Measurements from ENCODE around the gene HNMT. TPM values are rescaled to one million over a fixed set of nuclear protein-coding genes. Genes with fewer than 3 reads are reported as not detected.
"Not testable (repeated sequence)": the region's sequence is repeated elsewhere in the genome, so short reads cannot be mapped to it uniquely, and the experiment has no call there.

The HNMT gene
- total and polyA plus RNA-seq, 2 donors (not counting 1 experiment from before 2014, with no cell fraction given): 0.24 TPM; not detected in 1

DNA sequence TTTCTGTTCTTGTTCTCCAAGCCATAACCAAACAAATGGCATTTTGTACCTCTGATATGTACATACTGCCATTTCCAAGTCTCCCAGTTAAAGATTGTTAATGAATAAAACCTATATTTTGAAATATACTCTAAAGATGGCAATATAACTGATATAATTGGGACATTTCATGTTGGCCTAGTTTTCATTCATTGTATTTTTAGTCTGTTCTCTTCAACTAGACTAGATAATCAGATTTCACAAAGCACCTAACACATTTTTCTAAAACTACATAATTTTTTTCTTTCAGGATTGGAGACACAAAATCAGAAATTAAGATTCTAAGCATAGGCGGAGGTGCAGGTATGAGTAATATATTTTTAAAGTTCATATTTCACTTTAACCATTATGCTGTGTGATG lies 5.6 kb downstream of the HNMT start:
- CTCF ChIA-PET: no interaction called here
- no peak overlapping the region for H3K4me3 Mint-ChIP-seq
- H3K9ac ChIP-seq (ENCODE audit: low read length): no peak overlapping the region
- no peaks in the 10 kb centered on the region for H3K9me3 Mint-ChIP-seq (ENCODE audit: insufficient read depth)
- TF ChIP-seq, protein P1, sequence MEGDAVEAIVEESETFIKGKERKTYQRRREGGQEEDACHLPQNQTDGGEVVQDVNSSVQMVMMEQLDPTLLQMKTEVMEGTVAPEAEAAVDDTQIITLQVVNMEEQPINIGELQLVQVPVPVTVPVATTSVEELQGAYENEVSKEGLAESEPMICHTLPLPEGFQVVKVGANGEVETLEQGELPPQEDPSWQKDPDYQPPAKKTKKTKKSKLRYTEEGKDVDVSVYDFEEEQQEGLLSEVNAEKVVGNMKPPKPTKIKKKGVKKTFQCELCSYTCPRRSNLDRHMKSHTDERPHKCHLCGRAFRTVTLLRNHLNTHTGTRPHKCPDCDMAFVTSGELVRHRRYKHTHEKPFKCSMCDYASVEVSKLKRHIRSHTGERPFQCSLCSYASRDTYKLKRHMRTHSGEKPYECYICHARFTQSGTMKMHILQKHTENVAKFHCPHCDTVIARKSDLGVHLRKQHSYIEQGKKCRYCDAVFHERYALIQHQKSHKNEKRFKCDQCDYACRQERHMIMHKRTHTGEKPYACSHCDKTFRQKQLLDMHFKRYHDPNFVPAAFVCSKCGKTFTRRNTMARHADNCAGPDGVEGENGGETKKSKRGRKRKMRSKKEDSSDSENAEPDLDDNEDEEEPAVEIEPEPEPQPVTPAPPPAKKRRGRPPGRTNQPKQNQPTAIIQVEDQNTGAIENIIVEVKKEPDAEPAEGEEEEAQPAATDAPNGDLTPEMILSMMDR (IDR thresholded peaks at IDR 0.05): no peak
- TF ChIP-seq EZH2 (IDR thresholded peaks at IDR 0.05; ENCODE audit: borderline replicate concordance, insufficient read depth, low read depth, low read length, poor library complexity, severe bottlenecking): no peak
- intact Hi-C loops (cut with micrococcal nuclease): no loop called here
- H3K79me2 ChIP-seq (ENCODE audit: control insufficient read depth, insufficient read depth, low read length): no peaks in the 10 kb centered on the region
- H3K27me3 Mint-ChIP-seq: no peaks in the 10 kb centered on the region
- no peaks in the 10 kb centered on the region for H3K9me3 ChIP-seq (ENCODE audit: control extremely low read depth in 1 of 3, control insufficient read depth in 2 of 3, insufficient read depth in 1 of 3, low read length in 2 of 3)
- ATAC-seq (ENCODE audit: low read depth): no peak
- DNase-seq: no peak
- no peak overlapping the region for H3K4me3 ChIP-seq (ENCODE audit: control extremely low read depth in 1 of 5, extremely low read depth in 1 of 5, insufficient read depth in 1 of 5, low read depth in 2 of 5, low read length in 4 of 5)
- H3K4me1 ChIP-seq (ENCODE audit: control insufficient read depth in 2 of 2, insufficient read depth in 2 of 2, low read length in 2 of 2): no peaks in the 10 kb centered on the region
- H4K20me1 ChIP-seq (ENCODE audit: control insufficient read depth, insufficient read depth, low read length, poor library complexity, severe bottlenecking): no peaks in the 10 kb centered on the region
- no peak overlapping the region for H3K4me2 ChIP-seq (replicated peaks; ENCODE audit: low read depth, low read length, poor library complexity, severe bottlenecking)
- WGBS (ENCODE audit: insufficient coverage): no CpG with 5 or more reads among the region's 1 CpG
- POLR2A ChIA-PET: no interaction called here
- no peak overlapping the region for H3K27ac ChIP-seq (ENCODE audit: low read length in 2 of 2)
- no peak overlapping the region for H3K27ac Mint-ChIP-seq
- H3K27me3 ChIP-seq (replicated peaks in 1 of 4; ENCODE audit: control extremely low read depth in 1 of 4, control insufficient read depth in 3 of 4, insufficient read depth in 4 of 4, low read length in 3 of 4): no peaks in the 10 kb centered on the region
- H2AFZ ChIP-seq (ENCODE audit: insufficient read depth, low read depth, low read length, poor library complexity, severe bottlenecking): no peak overlapping the region
- H3K36me3 ChIP-seq (replicated peaks in 1 of 2; ENCODE audit: control extremely low read depth in 1 of 2, control insufficient read depth in 1 of 2, extremely low read depth in 1 of 2, insufficient read depth in 2 of 2, low read length in 1 of 2): no peaks in the 10 kb centered on the region
- H3K4me1 Mint-ChIP-seq: no peaks in the 10 kb centered on the region

GRCh38 chr2:137971259-137971658 lies 7.0 kb downstream of the HNMT start:
- H3K27ac Mint-ChIP-seq, H3K4me3 Mint-ChIP-seq: not testable (repeated sequence)

More at GRCh38 chr2:137971259-137971658, 7.0 kb downstream of the HNMT start:
- 100% methylated on average over 3 of the region's 3 CpGs for WGBS (ENCODE audit: insufficient coverage)
- H2AFZ ChIP-seq (ENCODE audit: insufficient read depth, low read depth, low read length, poor library complexity, severe bottlenecking); POLR2A ChIA-PET; H3K79me2 ChIP-seq (ENCODE audit: control insufficient read depth, insufficient read depth, low read length); DNase-seq; H3K27ac ChIP-seq (ENCODE audit: low read length in 2 of 2); H3K4me1 ChIP-seq (ENCODE audit: control insufficient read depth in 2 of 2, insufficient read depth in 2 of 2, low read length in 2 of 2); H3K9me3 ChIP-seq (ENCODE audit: control extremely low read depth in 1 of 3, control insufficient read depth in 2 of 3, insufficient read depth in 1 of 3, low read length in 2 of 3); H3K27me3 Mint-ChIP-seq; H3K9me3 Mint-ChIP-seq (ENCODE audit: insufficient read depth); H3K9ac ChIP-seq (ENCODE audit: low read length); H3K4me2 ChIP-seq (replicated peaks; ENCODE audit: low read depth, low read length, poor library complexity, severe bottlenecking); H3K4me3 ChIP-seq (ENCODE audit: control extremely low read depth in 1 of 5, extremely low read depth in 1 of 5, insufficient read depth in 1 of 5, low read depth in 2 of 5, low read length in 4 of 5); H3K27me3 ChIP-seq (replicated peaks in 1 of 4; ENCODE audit: control extremely low read depth in 1 of 4, control insufficient read depth in 3 of 4, insufficient read depth in 4 of 4, low read length in 3 of 4); H3K36me3 ChIP-seq (replicated peaks in 1 of 2; ENCODE audit: control extremely low read depth in 1 of 2, control insufficient read depth in 1 of 2, extremely low read depth in 1 of 2, insufficient read depth in 2 of 2, low read length in 1 of 2); H4K20me1 ChIP-seq (ENCODE audit: control insufficient read depth, insufficient read depth, low read length, poor library complexity, severe bottlenecking); CTCF ChIA-PET; intact Hi-C loops (cut with micrococcal nuclease); H3K4me1 Mint-ChIP-seq; ATAC-seq (ENCODE audit: low read depth): not testable (repeated sequence)

All from B cell (primary cell).